Measurements from ENCODE around the gene UBTF.
"Not testable (repeated sequence)": the region's sequence is repeated elsewhere in the genome, so short reads cannot be mapped to it uniquely, and the experiment has no call there.

UBTF gene

DNA sequence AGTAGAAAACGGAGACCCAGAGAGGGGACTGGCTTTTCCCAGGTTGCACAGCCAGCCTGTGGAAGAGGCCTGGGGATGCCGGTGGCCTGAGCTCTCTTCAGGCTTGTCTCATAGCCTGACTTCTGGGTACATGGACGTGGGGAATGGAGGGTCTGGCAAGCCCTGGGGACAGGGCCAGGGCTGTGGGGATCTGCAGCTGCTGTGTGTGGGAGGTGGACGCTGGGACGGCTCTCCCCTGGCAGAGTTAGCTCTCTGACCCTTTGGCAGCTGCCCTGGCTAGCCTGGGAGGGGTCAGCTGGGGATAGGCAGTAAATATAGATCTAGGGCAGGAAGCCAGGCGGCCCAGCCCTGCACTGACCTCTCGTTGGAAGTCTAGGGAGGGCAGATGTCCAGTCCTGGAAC is 28.0 kb upstream of the UBTF start:
- DNase-seq: no peak

DNA sequence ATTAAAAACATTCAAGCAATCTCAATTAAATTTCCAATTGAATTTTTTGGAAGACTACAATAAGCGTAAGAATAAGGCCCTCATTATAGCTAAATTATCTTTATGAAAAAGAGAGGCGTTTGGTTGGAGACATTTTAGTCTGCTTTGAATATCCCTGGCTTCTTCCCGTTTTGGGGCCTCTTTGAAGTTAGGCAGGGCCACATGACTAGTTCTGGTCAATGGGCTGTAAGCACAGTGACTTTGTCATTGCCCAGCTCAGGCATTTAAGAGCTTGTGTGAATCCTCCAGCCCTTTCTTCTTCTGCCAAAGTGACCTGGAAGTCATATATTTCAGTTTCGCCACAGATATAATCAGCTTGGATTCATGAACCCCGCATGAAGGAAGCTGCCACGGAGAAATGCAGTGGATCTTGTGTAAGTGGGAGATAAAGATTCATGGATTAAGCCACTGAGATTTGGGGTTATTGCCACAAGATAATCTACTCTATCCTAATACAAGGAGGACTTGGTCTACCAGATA is 21.7 kb upstream of the UBTF start:
- DNase-seq: no peak

DNA sequence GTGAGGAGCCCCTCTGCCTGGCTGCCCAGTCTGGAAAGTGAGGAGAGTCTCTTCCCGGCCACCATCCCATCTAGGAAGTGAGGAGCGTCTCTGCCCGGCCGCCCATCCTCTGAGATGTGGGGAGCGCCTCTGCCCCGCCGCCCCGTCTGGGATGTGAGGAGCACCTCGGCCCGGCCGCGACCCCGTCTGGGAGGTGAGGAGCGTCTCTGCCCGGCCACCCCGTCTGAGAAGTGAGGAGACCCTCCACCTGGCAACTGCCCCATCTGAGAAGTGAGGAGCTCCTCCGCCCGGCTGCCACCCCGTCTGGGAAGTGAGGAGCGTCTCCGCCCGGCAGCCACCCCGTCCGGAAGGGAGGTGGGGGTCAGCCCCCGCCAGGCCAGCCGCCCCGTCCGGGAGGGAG is 18.4 kb upstream of the UBTF start:
- DNase-seq: not testable (repeated sequence)

DNA sequence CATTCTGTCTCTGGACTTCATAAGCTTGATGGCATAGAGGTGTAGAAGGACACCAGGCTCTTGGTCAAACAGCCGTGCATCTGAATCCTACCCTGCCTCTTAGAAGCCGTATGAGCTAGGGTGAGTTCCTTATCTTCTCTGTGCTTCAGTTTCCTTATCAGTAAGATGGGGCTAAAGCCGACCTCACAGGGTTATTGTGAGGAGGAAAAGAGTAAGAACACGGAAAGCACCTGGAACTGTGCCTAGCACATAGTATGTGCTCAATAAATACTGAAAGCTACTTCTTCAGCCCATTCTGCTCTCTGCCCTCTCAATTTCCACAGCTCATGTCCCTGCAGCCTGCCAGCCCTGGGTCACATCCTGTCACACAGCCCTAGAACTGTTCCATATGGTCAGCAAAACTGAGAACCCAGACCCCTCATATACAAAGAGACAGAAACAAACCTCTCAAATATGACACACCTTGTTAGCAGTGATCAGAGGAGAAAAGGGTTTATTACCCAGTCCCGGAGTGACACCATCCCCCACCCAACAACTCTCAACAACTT is 17.0 kb upstream of the UBTF start:
- no peak for DNase-seq

DNA sequence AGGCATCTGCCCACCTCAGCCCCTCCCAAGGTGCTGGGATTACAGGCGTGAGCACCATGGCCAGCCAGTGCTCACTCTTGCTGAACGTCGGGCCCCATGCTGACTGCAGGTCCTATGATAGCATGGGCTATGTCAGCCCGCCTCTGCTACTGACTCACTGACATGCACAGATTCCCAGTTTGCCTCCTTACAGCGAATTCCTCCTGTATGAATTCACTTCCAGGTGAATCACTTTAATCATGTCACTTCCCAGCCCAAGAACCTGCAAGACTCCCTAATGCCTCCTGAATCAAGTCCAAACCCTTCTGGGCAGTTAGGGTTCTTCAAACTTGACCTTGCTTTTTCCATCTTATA is 16.1 kb upstream of the UBTF start:
- no peak for DNase-seq

DNA sequence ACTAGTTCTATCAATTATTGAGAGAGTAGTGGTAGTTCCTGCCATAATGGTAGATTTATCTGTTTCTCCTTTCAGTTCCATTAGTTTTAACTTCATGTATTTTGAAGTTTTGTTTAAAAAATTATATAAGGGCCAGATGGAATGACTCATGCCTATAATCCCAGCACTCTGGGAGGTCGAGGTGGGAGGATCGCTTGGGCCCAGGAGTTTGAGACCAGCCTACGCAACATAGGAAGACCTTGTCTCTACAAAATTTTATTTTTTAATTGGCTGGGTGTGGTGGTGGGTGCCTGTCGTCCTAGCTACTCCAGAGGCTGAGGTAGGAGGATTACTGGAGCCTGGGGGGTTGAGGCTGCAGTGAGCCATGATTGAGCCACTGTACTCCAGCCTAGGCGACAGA is 14.1 kb upstream of the UBTF start:
- DNase-seq: no peak

DNA sequence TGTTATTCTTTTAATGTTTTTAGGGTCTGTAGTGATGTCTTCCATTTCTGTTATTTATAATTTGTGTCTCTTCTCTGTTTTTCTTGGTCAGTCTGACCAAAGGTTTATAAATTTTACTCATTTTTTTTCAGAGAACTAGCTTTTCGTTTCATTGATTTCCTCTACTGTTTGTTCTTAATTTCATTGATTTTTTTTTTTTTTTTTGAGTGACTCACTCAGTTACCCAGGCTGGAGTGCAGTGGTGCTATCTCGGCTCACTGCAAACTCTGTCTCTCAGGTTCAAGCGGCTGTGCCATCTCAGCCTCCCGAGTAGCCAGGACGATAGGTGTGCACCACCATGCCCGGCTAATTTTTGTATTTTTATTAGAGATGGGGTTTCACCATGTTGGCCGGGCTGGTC is 12.6 kb upstream of the UBTF start:
- DNase-seq: no peak

DNA sequence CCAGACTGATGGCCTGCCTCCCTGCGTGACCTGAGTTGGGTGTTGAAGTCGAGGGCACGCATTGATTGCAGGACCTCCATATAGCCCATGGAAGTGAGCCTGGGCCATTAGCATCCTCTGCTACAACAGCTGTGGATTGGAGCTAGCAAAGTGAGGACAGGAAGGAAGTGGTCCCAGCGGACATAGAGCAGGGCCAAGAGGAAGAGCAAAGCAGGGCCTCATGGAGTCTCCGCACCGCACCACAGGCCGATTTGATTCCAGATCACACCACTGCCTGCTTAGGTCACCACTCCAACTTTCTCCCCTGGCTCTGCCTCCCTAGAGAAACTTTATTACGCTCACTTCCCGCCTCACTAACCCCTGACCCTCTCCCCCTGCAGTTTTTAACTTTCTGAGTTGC is 10.7 kb upstream of the UBTF start:
- no peak for DNase-seq

DNA sequence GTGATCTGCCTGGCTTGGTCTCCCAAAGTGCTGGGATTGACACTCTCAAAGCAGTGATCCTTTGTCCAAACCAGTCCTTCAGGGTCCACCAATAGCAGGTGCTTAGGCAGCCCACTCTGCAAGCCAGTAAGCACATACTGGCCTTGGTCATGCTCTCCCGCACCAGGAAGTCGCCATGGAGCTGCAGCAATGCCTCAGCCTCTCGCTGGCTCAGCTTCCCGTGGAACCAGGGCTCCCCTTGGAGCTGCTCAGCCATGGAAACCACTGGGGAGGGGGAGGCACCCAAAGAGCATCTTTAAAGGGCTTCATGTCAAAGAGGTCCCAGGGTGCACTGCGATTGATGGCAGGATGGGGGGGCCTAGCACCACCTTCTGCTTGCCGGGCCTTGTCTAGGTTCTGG is 9.6 kb upstream of the UBTF start:
- no peak for DNase-seq

DNA sequence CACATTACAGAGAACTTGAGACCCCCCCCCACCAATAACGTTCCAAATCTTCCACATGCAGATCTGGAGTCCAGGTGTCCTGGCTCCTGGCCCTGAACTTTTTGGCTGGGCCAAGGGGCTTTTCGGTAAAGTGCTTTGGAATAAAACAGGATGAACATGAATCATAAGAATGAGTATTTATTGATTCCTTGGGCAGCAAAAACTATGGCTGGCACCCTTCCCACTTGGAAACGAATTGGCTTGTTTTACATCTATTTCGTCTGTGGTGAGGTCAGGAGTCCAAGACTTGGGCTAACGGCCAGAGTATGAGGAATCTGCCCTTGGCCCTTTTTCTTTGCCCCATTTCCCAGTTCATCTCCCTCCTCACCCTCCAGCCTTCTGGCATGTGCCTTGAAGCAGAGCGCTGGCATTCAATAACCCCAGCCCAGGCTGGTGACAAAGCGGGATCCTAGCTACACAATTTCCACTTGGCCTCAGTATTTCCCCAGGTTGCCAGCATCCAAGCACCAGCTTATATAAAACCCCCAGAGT is 4.1 kb upstream of the UBTF start:
- no peak for DNase-seq

DNA sequence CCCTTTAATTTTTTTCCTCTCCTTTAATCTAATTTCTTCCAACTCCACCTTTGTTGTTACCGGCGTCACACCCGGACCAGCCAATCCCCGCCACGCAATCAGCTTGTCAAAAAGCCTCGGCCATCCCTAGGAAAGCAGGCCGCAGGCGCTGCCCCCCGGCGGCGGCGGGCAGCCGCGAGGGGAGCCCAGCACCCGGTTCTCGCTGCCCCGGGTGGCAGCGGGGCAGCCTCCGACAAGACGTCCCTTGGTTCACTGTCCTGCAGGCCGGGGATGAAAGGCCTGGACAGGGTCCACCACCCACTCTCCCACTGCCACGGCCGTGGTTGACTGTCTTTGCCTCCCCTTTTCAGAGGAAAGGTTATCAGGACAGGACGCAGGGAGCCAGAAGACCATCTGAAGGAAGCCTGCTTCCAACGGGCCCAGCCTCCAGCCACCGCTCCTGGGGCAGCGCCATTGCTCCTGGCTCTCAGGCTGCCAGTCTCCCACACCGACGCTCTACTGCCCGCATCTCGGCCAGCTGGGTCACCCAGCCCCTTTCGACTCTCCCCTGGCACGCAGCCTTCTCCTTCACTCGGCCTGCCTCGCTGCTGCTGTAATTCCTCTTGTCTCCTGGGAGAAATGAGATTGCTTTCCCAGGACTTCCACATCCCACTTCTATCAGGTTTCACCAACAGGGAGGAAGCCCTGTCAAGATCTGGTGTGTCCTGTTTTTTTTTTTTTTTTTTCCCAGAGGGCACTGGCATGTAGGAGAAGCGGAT is 2.8 kb upstream of the UBTF start:
- DNase-seq: peak; percentile 64

DNA sequence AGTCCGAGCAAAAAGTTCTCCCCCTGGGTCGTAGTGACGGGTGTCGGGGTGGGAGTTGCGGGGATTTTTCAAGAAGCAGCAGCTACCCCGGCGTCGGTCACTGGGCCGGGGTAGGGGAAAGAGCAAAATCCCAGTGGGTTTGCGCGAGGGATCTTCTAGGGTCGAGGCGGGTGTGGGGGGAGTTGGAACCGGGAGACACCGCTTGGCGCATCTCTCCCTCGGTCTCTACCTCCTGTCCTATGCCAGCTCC is 2.3 kb upstream of the UBTF start:
- DNase-seq: no peak

DNA sequence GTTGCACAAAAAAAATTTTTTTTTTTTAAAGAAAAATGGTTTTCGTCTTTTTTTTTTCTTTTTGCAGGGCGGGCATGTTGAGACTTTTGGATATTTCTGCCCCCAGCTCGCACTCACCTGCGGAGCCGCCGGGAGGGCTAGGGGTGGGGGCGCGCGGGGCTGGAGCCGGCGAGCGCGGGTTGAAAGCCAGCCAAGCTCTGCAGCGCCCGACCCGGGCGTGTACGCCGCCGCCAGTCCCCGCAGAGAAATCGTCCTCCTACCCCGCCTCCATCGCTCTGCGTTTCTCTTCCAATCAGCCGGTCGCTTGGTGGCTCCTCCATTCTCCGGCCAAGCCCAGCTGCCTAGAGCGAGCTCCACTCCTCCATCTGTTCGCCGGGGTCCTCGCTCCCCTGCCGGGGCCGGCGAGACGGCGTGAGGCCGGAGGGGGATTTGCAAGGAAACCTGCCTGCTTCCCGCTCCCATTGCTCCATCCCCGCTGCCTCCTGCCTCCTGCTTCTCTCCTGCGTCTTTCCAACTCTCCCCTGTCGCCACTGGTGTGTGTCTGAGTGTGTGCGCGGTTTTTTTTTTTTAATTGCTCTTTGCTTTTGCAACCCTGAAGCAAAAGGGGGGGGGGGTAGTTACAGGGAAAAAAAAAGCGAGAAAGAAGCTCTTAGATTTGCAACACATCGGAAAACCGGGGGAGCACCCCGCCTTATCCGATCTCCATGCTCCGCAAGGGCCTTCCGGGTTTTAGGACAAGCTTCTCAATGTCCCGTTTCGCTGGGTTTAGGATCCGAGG is 1.8 kb upstream of the UBTF start:
- peak; percentile 74 for DNase-seq

DNA sequence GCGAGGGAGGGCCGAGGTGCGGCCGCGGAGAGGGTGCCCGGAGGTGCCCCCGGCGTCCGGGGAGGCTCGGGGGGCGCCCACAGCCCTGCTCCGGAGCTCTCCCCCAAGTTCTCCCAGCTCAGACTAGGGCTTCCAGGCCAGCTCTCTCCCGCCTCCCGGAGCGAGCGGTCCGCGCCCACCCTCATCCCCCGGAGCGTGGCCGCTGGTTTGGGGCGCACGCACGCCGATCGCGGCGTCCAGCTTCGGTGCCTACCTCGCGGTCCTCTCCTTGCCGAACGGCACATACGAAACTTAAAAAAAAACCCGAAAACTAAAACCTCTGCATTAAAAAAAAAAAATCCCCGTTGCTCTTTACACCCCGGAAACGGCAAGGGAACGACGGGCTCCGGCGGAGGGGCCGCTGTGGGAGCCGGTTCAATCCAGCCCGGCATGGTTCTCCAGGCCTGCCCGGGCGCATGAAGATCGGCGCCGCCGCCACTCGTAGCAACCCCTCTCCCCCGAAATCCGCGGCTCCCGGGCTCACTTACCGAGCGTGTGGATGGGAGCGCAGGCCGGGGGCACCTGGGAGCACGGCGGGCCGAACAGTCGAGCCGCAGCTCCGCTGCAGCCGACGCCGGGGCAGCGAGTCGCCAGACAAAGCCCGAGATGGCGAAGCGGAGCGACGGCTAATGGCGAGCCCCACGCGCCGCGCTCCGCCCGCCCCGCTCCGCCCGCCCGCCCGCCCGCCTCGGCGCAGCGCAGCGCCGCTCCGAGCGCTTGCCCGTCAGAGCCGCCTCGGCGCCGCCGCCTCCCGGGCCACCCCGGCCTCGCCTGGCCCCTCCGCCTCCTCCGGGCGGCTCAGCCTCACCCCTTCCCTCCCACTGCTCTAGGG is 973 bp upstream of the UBTF start:
- DNase-seq: peak; percentile 64

DNA sequence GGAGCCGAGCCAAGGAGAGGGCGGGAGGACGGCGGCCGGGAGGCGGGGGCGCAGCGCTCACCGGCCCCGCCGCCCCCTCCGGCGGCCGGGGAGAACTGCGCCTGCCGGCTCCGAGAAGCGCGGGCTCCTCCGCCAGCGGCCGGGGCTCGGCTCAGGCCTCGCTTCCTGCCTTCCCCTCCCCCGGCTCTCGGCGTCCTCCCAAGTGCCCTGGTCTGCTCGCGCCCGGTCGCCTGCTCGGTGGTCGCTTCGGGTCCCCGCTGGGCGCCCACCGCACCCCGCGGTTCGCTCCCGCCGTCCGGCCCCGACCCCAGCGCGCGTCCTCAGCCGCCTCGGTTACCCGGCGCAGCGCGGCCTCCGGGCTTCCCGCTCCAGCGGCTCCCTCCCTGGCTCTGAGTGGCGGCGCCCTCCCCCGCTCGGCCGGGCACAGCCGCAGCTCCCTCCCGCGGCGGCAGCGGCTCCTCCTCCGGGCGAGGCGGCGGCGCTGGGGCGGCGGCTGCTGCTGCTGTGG is 313 bp downstream of the UBTF start:
- DNase-seq: peak; percentile 81

DNA sequence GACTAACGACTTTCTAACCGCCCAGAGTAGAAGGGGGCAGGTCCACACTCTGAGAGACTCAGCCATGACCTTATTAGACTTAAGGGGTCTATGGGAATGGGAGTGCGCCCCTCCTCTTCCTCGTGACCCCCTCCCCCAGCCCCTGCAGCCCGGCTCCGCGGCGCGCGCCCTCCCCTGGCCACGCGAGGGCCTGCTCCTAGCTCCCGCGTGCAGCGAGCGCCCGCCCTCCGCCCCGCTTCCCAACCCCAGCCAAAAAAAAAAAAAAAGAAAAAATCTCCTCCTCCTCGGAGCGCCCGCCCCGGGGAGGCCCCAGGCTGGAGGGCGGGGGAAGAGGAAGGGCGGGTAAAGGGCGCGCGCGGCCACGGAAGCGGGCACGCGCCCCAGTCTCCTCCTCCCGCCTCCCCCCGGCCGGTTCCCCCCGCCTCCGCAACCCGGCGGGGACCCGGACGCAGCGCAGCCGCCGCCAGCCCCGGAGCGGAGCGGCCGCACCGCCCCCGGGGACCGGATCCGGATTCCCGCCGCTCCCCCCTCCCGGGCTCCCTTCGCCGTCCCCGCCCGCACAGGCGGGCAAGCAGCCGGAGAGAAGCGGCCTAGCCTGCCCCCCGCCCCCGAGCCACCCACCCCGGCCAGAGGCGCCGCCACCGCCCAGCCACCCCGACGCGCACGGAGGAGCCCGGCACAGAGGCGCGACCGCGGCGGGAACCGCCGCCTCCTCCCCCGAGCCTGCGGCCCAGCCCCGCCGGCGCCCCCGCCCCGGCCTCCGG is 949 bp downstream of the UBTF start:
- peak; percentile 90 for DNase-seq

DNA sequence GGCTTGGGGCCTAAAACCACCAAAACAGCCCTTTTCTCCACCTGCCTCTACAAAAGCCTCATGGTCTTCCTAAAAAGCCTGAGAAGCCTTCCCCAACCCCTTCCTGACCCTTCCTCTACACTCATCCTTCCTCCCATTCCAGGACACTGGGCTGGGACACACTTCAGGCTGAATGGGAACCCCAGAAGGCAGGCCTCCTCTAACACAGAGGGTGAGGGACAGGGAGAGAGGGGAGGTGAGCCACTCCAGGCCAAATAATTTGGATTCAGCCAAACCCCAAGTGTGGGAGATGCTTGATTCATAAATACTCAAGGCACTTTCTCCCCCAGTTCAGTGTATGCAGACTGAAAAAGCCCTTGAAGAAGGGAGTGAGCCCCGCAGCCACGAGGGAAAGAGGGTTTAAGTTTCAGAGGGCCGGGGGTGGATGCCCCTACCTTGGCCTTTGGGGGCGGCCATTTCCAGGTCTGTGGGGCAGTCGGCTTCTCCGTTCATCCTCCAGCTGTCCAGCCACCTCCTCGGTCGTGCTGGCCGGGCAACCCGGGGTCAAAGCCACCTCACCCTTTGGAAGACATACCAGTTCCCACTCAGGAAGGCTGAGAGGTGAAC is 1.6 kb downstream of the UBTF start:
- no peak for DNase-seq

DNA sequence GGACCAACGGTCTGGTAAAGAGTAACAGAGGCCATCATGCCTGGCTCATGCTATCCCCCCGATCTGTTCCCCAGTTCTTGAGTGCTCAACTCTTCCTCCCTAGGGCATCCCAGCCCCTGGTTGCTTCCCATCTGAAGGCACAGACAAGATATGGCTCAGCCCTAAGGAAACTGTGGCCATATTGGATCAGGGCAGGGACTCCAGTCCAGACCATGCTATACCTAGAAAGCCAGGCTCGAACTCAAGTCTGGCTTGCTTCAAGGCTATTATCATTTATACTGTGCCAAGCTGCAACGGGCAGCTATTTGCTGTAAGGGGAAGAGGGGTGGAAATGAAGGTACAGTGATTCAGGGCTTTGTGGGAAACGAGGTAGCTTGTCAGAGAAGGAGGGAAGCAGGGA is 2.8 kb downstream of the UBTF start:
- no peak for DNase-seq

DNA sequence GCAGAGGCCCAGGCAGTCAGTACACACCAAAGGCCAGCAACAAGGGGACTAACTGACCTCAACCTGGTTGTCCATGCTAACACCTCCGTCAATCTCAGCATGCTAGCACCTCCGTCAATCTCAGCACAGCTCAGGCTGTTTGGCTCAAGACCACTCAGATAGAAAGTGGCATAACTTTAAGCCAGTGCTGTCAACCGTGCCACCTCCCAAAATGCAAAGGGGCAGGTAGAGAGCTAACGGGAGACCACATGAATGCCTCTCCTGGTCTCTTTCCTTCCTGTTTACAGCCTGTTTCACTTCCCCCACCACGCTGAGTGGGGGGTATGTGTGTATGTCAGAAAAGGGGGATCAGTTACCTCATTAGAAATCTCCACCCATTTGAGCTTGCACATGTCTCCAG is 3.3 kb downstream of the UBTF start:
- DNase-seq: no peak

DNA sequence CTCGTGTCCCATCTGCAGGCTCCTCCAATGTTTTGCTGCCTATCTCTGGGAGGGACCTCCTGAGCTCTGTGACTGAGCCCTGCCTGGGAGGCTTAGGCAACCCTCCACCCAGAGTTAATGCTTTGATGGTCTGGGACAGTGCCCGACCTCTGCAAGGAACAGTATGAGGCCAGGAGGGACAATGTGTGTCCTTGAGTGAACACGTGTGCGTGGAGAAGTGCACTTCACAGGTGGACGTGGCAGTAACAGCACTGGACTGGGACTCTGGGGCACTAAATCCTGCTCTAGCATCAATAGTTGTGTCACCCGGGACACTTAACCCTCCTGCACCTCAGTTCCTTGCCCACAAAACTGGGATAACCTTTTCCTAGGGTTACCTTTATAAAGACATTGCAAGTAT is 4.6 kb downstream of the UBTF start:
- no peak for DNase-seq

DNA sequence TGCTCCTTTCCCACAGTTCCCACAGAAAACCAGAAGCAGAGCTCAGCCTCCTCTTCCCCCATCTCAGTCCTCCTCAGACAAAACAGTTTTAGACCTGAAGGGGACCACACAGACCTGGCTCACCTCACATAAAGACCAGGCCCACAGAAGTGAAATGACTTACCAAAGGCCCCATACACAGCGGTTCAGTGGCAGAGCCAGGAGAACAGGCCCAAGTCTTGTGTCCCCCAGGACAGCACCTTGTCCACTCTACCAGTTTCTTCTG is 5.3 kb downstream of the UBTF start:
- no peak for DNase-seq

Data from activated CD4-positive, alpha-beta T cell treated with anti-CD3 and anti-CD28 coated beads for 48 hours (primary cell).